Measurements from ENCODE around the gene RHOH.

RHOH gene

GRCh38 chr4:40194602-40195161 lies 2.1 kb upstream of the RHOH start:
- peaks cover 53% of the 10 kb centered on the region for H3K36me3 ChIP-seq (ENCODE audit: control insufficient read depth, low read length)
- peaks cover 5% of the 10 kb centered on the region; the same call in 1 of the 2 replicates for H4K20me1 ChIP-seq (ENCODE audit: control insufficient read depth, insufficient read depth, low read depth, low read length)
- peaks cover 100% of the 10 kb centered on the region for H3K79me2 ChIP-seq (ENCODE audit: control insufficient read depth, low read length)
- peak overlapping the region; percentile 100 for H3K27ac ChIP-seq (ENCODE audit: low read depth, low read length)
- TF ChIP-seq CTCF (IDR thresholded peaks at IDR 0.05; ENCODE audit: low read depth, low read length, poor library complexity, severe bottlenecking) = no peak
- no peak for TF ChIP-seq EZH2phosphoT487 (IDR thresholded peaks at IDR 0.05; ENCODE audit: borderline replicate concordance, low read length)
- peak overlapping the region; percentile 99 for H3K4me2 ChIP-seq (ENCODE audit: low read length)
- peak overlapping the region; percentile 90 for H3K4me3 ChIP-seq (ENCODE audit: low read length)
- peaks cover 60% of the 10 kb centered on the region for H3K4me1 ChIP-seq (ENCODE audit: control insufficient read depth, low read length)
- H3K27me3 ChIP-seq (ENCODE audit: control insufficient read depth, low read length) = no peaks in the 10 kb centered on the region
- H3F3A ChIP-seq (ENCODE audit: control insufficient read depth, insufficient read depth) = peaks cover 81% of the 10 kb centered on the region
- H3K9me2 ChIP-seq (replicated peaks; ENCODE audit: control insufficient read depth, low read length) = no peaks in the 10 kb centered on the region
- H3K9me3 ChIP-seq (ENCODE audit: control insufficient read depth, insufficient read depth, low read length) = no peaks in the 10 kb centered on the region

- Histone ChIP-seq H3K4me1 (ENCODE audit: control insufficient read depth, low read length) (peaks cover 52% of the 10 kb centered on the region), H3K27me3 (ENCODE audit: control insufficient read depth, low read length) (no peaks in the 10 kb centered on the region), H3K9me3 (ENCODE audit: control insufficient read depth, insufficient read depth, low read length) (no peaks in the 10 kb centered on the region), H3F3A (ENCODE audit: control insufficient read depth, insufficient read depth) (peaks cover 81% of the 10 kb centered on the region), H3K79me2 (ENCODE audit: control insufficient read depth, low read length) (peaks cover 100% of the 10 kb centered on the region), H3K27ac (ENCODE audit: low read depth, low read length) (peak overlapping the region; percentile 100), H3K9me2 (replicated peaks; ENCODE audit: control insufficient read depth, low read length) (no peaks in the 10 kb centered on the region), H3K36me3 (ENCODE audit: control insufficient read depth, low read length) (peaks cover 61% of the 10 kb centered on the region), H3K4me2 (ENCODE audit: low read length) (peak overlapping the region; percentile 99), H4K20me1 (ENCODE audit: control insufficient read depth, insufficient read depth, low read depth, low read length) (peaks cover 5% of the 10 kb centered on the region; the same call in 1 of the 2 replicates), H3K4me3 (ENCODE audit: low read length) (peak overlapping the region; percentile 90)
- TF ChIP-seq EZH2phosphoT487 (IDR thresholded peaks at IDR 0.05; ENCODE audit: borderline replicate concordance, low read length) (no peak), CTCF (IDR thresholded peaks at IDR 0.05; ENCODE audit: low read depth, low read length, poor library complexity, severe bottlenecking) (no peak)
These were observed 1.4 kb upstream of the RHOH start for GRCh38 chr4:40195182-40196177.

GRCh38 chr4:40196272-40196671 lies 559 bp upstream of the RHOH start:
- Histone ChIP-seq H3K27ac (ENCODE audit: low read depth, low read length) (peak overlapping the region; percentile 100), H3K27me3 (ENCODE audit: control insufficient read depth, low read length) (no peaks in the 10 kb centered on the region), H3K9me2 (replicated peaks; ENCODE audit: control insufficient read depth, low read length) (no peaks in the 10 kb centered on the region), H3F3A (ENCODE audit: control insufficient read depth, insufficient read depth) (peaks cover 81% of the 10 kb centered on the region), H3K4me3 (ENCODE audit: low read length) (peak overlapping the region; percentile 90), H3K4me2 (ENCODE audit: low read length) (peak overlapping the region; percentile 99), H3K79me2 (ENCODE audit: control insufficient read depth, low read length) (peaks cover 100% of the 10 kb centered on the region), H4K20me1 (ENCODE audit: control insufficient read depth, insufficient read depth, low read depth, low read length) (peaks cover 7% of the 10 kb centered on the region; the same call in 1 of the 2 replicates), H3K36me3 (ENCODE audit: control insufficient read depth, low read length) (peaks cover 69% of the 10 kb centered on the region), H3K9me3 (ENCODE audit: control insufficient read depth, insufficient read depth, low read length) (no peaks in the 10 kb centered on the region), H3K4me1 (ENCODE audit: control insufficient read depth, low read length) (peaks cover 46% of the 10 kb centered on the region)
- TF ChIP-seq EZH2phosphoT487 (IDR thresholded peaks at IDR 0.05; ENCODE audit: borderline replicate concordance, low read length) (no peak), CTCF (IDR thresholded peaks at IDR 0.05; ENCODE audit: low read depth, low read length, poor library complexity, severe bottlenecking) (no peak)

Measured in DOHH2 (cell line).